K562 (cell line): ENCODE results near the gene DTNA. TPM values are rescaled to one million over a fixed set of nuclear protein-coding genes. Genes with fewer than 3 reads are reported as not detected.

Source experiments
- ATAC-seq: fragments of 200-7000 bp; cut with Tn5 transposase; 3 replicates; pipeline ENCODE4 v1.9.1; 2020; ENCODE audit warnings: moderate library complexity
- BruUV-seq: library from RNA; stranded (reverse); fragments of 400-500 nt; replicated peaks from 2 replicates; lab custom pipeline; 2021; lab: Mats Ljungman, UMichigan
- CTCF ChIA-PET: fragments of 300-600 bp; formaldehyde crosslinking; extraction: SDS; loops from one replicate; lab custom pipeline; 2021; ENCODE audit warnings: low intra/inter-chr PET ratio; lab: Yijun Ruan, JAX
- POLR2A ChIA-PET: fragments of 300-600, 350-650 bp; sonication (Branson Sonifier 250); formaldehyde crosslinking; extraction: SDS; loops from one replicate; lab custom pipeline; 2021; ENCODE audit warnings: antibody characterized with exemption, inconsistent platforms; lab: Yijun Ruan, JAX
- DNase-seq, 4 experiments: peaks; one replicate each; pipeline versions ENCODE4 v3.0.0 to v3.0.0-alpha.2; 2011 to 2018; ENCODE audit warnings: low spot score in 3 of 4, mixed read lengths in 3 of 4; ENCODE audit errors: extremely low read depth in 1 of 4
- FAIRE-seq: peaks from 2 replicates; lab custom pipeline; 2011; peaks lifted over from hg19 to GRCh38; lab: Jason Lieb, UNC
- H2AFZ ChIP-seq: 2 replicates; pipeline ENCODE4 v1.6.0; 2011; ENCODE audit warnings: low read depth, low read length, control low read depth, inconsistent platforms
- H3K27ac ChIP-seq: fragments of 200-600 bp; 3 replicates; pipeline ENCODE4 v1.8.0; 2011; ENCODE audit warnings: low read depth, mild to moderate bottlenecking, control low read depth, inconsistent platforms, low read length, moderate library complexity, mixed read lengths; ENCODE audit errors: extremely low read depth
- H3K27me3 ChIP-seq, 2 experiments: fragments of 300-600 bp in 1 of 2; 2 replicates in 1 of 2; 3 replicates in 1 of 2; pipeline versions ENCODE4 v1.6.0 to v1.8.0; 2011; ENCODE audit warnings: inconsistent platforms in 2 of 2, low read length in 2 of 2, mild to moderate bottlenecking in 1 of 2, mixed read lengths in 1 of 2, moderate library complexity in 1 of 2; ENCODE audit not compliant: control insufficient read depth in 2 of 2, insufficient read depth in 2 of 2
- H3K36me3 ChIP-seq: fragments of 300-600 bp; 3 replicates; pipeline ENCODE4 v1.8.0; 2011; ENCODE audit warnings: mild to moderate bottlenecking, low read length, inconsistent platforms; ENCODE audit not compliant: control insufficient read depth, insufficient read depth
- H3K4me1 ChIP-seq, 2 experiments: fragments of 200-600 bp in 1 of 2; replicated peaks in 1 of 2; 2 replicates in 1 of 2; 3 replicates in 1 of 2; pipeline versions ENCODE4 v1.5.1 to v1.8.0; 2011; ENCODE audit warnings: inconsistent platforms in 2 of 2, low read length in 2 of 2, mild to moderate bottlenecking in 1 of 2, mixed read lengths in 1 of 2, moderate library complexity in 1 of 2; ENCODE audit not compliant: control insufficient read depth in 2 of 2, insufficient read depth in 2 of 2
- H3K4me2 ChIP-seq: 2 replicates; pipeline ENCODE4 v1.6.1; 2011; ENCODE audit warnings: low read length, control low read depth, inconsistent platforms, mixed read lengths; ENCODE audit not compliant: insufficient read depth
- H3K4me3 ChIP-seq: fragments of 200-600 bp; sonication (generic), shearing (Covaris generic); 2 replicates; pipeline ENCODE4 v1.5.1; 2016; ENCODE audit warnings: control low read depth, inconsistent platforms
- H3K79me2 ChIP-seq: fragments of 200-600 bp; 3 replicates; pipeline ENCODE4 v1.8.0; 2011; ENCODE audit warnings: low read length, inconsistent platforms; ENCODE audit not compliant: control insufficient read depth, insufficient read depth
- H3K9ac ChIP-seq, 2 experiments: 2 replicates each; pipeline versions ENCODE4 v1.6.0 to v1.6.1; 2011; ENCODE audit warnings: low read depth in 2 of 2, low read length in 2 of 2, control low read depth in 1 of 2, inconsistent platforms in 1 of 2, mild to moderate bottlenecking in 1 of 2, mixed read lengths in 1 of 2; ENCODE audit not compliant: insufficient read depth in 1 of 2
- H3K9me1 ChIP-seq: one replicate; pipeline ENCODE4 v1.6.0; 2011; ENCODE audit warnings: inconsistent platforms, mild to moderate bottlenecking, low read length, moderate library complexity; ENCODE audit not compliant: control insufficient read depth, insufficient read depth
- H3K9me3 ChIP-seq: replicated peaks from 2 replicates; pipeline ENCODE4 v1.5.1; 2011; ENCODE audit warnings: low read depth, low read length, inconsistent platforms; ENCODE audit not compliant: control insufficient read depth, insufficient read depth
- H4K20me1 ChIP-seq: replicated peaks from 2 replicates; pipeline ENCODE4 v1.6.1; 2011; ENCODE audit warnings: low read length, inconsistent platforms, mixed read lengths; ENCODE audit not compliant: control insufficient read depth, insufficient read depth
- ATF2 ChIP-seq: sonication (generic); formaldehyde crosslinking; IDR thresholded peaks from 2 replicates; pipeline ENCODE4 v1.8.1; 2022; ENCODE audit warnings: missing genetic modification reagents
- DDX20 ChIP-seq: fragments of 450-650 bp; IDR thresholded peaks from 2 replicates; pipeline ENCODE4 v1.6.1; 2016; ENCODE audit warnings: missing genetic modification characterization, low read depth, mild to moderate bottlenecking, missing compliant biosample characterization, moderate library complexity
- FOXA1 ChIP-seq: fragments of 450-650 bp; IDR thresholded peaks from 2 replicates; pipeline ENCODE4 v1.6.1; 2016; ENCODE audit warnings: mild to moderate bottlenecking, borderline replicate concordance
- KAT8 ChIP-seq: fragments of 450-650 bp; IDR thresholded peaks from 2 replicates; pipeline ENCODE4 v1.6.1; 2016; ENCODE audit warnings: low read depth, mild to moderate bottlenecking
- KDM5B ChIP-seq: fragments of 200-600 bp; sonication (generic); IDR thresholded peaks from 2 replicates; pipeline ENCODE4 v1.6.1; 2012; ENCODE audit warnings: low read depth, mild to moderate bottlenecking, moderate library complexity, low read length, control low read depth, inconsistent platforms; ENCODE audit not compliant: insufficient replicate concordance
- MED1 ChIP-seq: sonication (generic); formaldehyde crosslinking; IDR thresholded peaks from 2 replicates; pipeline ENCODE4 v1.8.1; 2023; ENCODE audit warnings: missing genetic modification reagents, borderline replicate concordance
- SNAPC5 ChIP-seq: fragments of 250-450 bp; sonication (Bioruptor Pico); IDR thresholded peaks from 2 replicates; pipeline ENCODE4 v1.8.0; 2021; ENCODE audit warnings: moderate library complexity, mild to moderate bottlenecking, inconsistent platforms
- ZMIZ1 ChIP-seq, 2 experiments: fragments of 150-350 bp in 1 of 2; IDR thresholded peaks; 2 replicates each; pipeline ENCODE4 v1.6.1; 2012 to 2016; ENCODE audit warnings: low read depth in 2 of 2, low read length in 2 of 2, mild to moderate bottlenecking in 1 of 2, moderate library complexity in 1 of 2
- WGBS: fragments of 100-300 bp; shearing (Covaris generic); methylation state at CpG from one replicate; pipeline ENCODE4 v1.1.6; 2016; ENCODE audit warnings: low coverage, mixed read lengths; ENCODE audit not compliant: insufficient coverage; ENCODE audit errors: missing lambda C conversion rate; 5-methylcytosine and 5-hydroxymethylcytosine counted together
- in situ Hi-C: fragments of 300-500 bp; cut with MboI; formaldehyde crosslinking; loops from 4 replicates; pipeline ENCODE4 v1.15.0; 2018; ENCODE audit warnings: inconsistent platforms, mixed read lengths
- intact Hi-C: fragments of 100-400 bp; cut with micrococcal nuclease; formaldehyde crosslinking; loops from 2 replicates; pipeline ENCODE4 v1.14.2; 2022
- polyA plus RNA-seq, 8 experiments: library from polyadenylated mRNA; depleted of rRNA in 4 of 8; stranded (reverse) in 5 of 8; unstranded in 3 of 8; fragments of >200 nt; fragmentation: Nextera tagmentation in 2 of 8; fragmentation: Illumina TruSeq in 1 of 8; extraction: Ambion mirVana in 2 of 8; extraction: Trizol in 1 of 8; gene quantifications; 2 replicates each; pipeline versions ENCODE4 v1.2.1 to v1.2.3, GENCODE V29; 2011 to 2014; ENCODE audit warnings: inconsistent platforms in 1 of 8, missing spikeins in 1 of 8
- total RNA-seq, 7 experiments: library from RNA; depleted of rRNA in 6 of 7; stranded (reverse); fragments of >200 nt in 6 of 7; fragmentation: Illumina TruSeq in 2 of 7; extraction: Trizol in 2 of 7; gene quantifications; 2 replicates each; pipeline versions ENCODE4 v1.2.1 to v1.2.3, GENCODE V29; 2011 to 2021; ENCODE audit warnings: low replicate concordance in 1 of 7

Gene DTNA
- total and polyA plus RNA-seq, 9 of the 15 experiments (the other 6 are each of a cell fraction or from before 2014, with no cell fraction given): 0.07 to 2.4 (median 0.22) TPM; not detected in 2

GRCh38 chr18:34740724-34741123, 30.6 kb downstream of the DTNA start:
- no peaks in the 10 kb centered on the region for H3K9me1 ChIP-seq
- intact Hi-C loops: no loop called here
- ChIA-PET POLR2A (no interaction called here), CTCF (no interaction called here)
- H4K20me1 ChIP-seq: no peaks in the 10 kb centered on the region
- in situ Hi-C loops: no loop called here
- FAIRE-seq: no peak
- H3K9ac ChIP-seq: no peak overlapping the region
- H3K79me2 ChIP-seq: no peaks in the 10 kb centered on the region
- H3K4me2 ChIP-seq: no peak overlapping the region
- H3K4me1 ChIP-seq: no peaks in the 10 kb centered on the region
- H3K9me3 ChIP-seq: no peaks in the 10 kb centered on the region
- no peak overlapping the region for H3K27ac ChIP-seq
- H2AFZ ChIP-seq: no peak overlapping the region
- no peak for DNase-seq
- no peaks in the 10 kb centered on the region for H3K36me3 ChIP-seq
- no peak for ATAC-seq
- no peak for TF ChIP-seq FOXA1
- TF ChIP-seq ZMIZ1 (IDR thresholded peaks at IDR 0.05; ENCODE audit: low read depth in 2 of 2, low read length in 2 of 2): no peak
- no peak for TF ChIP-seq KAT8
- no peak for TF ChIP-seq ATF2 (CRISPR knock-in tag)
- no peak for TF ChIP-seq KDM5B
- TF ChIP-seq SNAPC5 (CRISPR knock-in tag): no peak
- no peak for TF ChIP-seq DDX20 (tag)
- TF ChIP-seq MED1 (CRISPR knock-in tag): no peak
- no TSS peak for BruUV-seq
- H3K27me3 ChIP-seq: no peaks in the 10 kb centered on the region
- 2% methylated on average over 3 of the region's 3 CpGs for WGBS
- H3K4me3 ChIP-seq: no peak overlapping the region
